Activated T-cell treated with anti-CD3 and anti-CD28 coated beads for 4 hours (primary cell): ENCODE measurements around the gene NDUFS5.
"Not testable (repeated sequence)": the region's sequence is repeated elsewhere in the genome, so short reads cannot be mapped to it uniquely, and the experiment has no call there.

Experiments
- DNase-seq: peaks from one replicate; pipeline ENCODE4 v3.0.0-alpha.2; 2020

NDUFS5 gene

DNA sequence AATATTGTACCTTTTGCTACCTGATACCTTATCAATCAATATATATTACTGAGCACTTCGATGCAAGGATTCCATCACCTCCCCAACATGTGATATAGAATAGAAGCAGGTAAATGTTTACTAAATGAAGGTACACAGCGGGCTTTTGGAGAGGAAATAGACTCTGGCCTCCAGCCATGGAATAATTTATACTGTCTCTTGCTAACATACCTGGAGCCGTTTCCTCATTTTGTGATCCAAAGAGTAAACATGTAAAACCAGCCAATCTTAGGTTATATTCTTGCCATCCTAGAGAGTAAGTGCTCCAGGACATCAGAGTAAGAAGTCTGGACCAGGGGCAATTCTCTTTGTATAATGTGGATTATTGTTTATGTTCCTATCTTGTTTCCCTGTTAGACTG is 39.4 kb downstream of the NDUFS5 start:
- no peak for DNase-seq

DNA sequence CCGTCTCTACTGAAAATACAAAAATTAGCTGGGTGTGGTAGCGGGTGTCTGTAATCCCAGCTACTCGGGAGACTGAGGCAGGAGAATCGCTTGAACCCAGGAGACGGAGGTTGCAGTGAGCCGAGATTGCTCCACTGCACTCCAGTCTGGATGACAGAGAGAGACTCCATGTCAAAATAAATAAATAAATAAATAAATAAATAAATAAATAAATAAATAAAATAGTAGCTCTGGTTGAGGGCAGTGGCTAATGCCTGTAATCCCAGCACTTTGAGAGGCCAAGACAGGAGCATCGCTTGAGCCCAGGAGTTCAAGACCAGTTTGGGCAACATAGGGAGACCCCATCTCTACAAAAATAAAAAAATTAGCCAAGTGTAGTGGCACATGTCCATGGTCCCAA is 42.1 kb downstream of the NDUFS5 start:
- not testable (repeated sequence) for DNase-seq

DNA sequence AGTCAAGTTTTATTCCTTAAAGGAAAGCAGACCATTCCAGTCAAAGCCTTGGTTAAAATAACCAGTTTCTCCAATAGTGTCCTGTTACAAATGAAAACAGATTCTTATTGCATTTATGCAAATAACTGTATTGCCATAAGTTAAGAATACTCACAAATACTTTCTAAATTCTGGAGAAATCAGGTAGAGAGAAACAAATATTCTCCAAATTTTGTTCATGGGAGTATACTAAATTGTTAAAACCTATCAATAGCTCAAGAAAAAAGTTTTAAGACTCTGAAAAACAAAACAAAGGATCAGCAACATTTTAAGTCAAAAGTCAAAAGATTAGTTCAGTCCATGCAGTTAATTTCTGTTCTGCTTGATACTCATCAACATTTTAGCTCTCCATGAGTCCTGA is 45.4 kb downstream of the NDUFS5 start:
- DNase-seq: not testable (repeated sequence)

DNA sequence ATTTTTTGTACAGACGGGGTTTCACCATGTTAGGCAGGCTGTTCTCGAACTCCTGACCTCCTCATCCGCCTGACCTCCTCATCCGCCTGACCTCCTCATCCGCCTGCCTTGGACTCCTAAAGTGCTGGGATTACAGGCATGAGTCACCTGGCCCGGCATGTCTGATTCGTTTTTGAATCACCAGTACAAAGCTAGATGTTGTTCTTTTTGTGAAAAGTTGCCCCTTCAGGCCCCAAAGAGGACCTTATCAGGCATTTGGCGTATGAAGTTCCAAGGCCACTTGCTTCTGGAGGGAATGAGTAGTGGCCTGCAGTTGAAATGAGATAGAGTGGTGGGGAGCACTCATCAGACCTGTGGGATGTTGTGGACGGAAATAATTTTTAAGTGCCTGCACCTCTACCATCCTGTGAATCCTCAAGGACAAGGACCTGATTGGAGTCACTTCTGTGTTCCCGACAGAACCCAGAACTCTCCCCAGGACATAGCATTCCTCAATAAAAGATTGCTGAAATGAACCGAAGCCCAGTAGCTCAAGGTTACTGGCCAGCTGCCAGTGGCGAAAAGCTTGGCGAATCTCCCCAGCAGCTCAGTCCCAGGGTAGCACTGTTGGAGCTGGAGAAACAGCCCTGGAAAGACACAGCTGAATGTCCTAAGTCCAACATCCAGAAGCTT is 50.1 kb downstream of the NDUFS5 start:
- no peak for DNase-seq

DNA sequence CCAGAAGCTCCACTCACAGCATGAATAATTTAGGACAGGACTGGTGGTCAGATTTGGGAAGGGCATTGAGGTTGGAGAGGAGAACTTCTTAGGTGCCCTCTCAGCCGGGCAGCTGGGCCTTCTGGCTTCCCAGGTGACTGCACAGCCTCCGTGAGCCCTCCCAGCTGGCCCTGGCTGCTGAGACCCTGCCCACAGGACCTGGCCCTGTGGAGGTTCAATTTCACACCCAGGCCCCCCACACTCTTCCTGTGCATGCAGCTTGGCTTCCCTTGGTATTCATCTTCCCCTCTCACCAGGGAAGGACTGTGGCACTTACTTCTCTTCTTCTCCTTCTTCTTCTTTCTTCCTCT is 50.6 kb downstream of the NDUFS5 start:
- DNase-seq: no peak

DNA sequence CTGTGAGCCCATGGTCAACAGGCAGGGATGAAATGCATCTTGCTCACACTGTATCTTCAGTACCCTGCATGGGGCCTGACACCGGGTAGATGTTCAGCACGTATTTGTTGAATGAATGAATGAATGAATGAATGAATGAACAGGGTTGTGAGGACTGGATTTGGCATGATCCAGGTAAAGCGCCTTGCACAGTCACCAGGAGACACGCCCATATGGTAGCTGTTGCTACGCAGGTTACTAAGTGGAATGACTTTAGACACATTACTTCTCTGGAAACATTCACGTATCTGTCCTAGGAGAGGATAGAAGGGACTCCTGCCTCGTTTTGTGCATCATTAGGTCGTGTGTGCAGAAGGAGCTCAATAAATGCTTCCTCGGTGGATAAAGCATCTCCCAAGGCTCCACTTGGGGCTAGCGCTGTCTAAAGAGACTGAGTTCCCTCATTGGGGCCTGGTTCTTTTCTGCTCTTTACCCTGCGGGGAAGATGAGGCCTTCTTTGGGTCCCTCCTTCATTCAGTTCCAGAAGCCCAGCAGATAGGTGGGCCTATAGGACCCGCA is 54.2 kb downstream of the NDUFS5 start:
- DNase-seq: no peak

DNA sequence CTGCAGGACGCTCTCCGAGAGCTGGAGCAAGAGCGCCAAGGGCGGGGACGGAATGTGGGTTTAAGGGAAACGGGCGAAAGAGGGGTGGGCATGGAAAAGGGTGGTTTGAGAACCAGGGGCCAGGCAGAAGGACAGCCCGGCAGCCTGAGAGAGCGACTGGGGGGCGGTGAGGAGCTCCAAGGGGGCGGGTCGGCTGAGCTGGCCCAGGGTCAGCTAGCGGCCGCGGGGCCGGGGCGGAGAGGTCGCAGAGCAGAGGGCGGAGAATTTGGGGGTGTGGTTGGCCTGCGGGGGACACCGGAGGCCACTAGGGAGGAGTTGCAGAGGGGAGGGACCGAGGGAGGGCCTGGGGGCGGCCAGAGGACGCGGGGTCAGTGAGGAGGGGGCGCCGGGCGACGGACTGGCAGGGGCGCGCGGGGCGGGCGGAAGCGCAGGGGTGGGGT is 54.7 kb downstream of the NDUFS5 start:
- DNase-seq: no peak

DNA sequence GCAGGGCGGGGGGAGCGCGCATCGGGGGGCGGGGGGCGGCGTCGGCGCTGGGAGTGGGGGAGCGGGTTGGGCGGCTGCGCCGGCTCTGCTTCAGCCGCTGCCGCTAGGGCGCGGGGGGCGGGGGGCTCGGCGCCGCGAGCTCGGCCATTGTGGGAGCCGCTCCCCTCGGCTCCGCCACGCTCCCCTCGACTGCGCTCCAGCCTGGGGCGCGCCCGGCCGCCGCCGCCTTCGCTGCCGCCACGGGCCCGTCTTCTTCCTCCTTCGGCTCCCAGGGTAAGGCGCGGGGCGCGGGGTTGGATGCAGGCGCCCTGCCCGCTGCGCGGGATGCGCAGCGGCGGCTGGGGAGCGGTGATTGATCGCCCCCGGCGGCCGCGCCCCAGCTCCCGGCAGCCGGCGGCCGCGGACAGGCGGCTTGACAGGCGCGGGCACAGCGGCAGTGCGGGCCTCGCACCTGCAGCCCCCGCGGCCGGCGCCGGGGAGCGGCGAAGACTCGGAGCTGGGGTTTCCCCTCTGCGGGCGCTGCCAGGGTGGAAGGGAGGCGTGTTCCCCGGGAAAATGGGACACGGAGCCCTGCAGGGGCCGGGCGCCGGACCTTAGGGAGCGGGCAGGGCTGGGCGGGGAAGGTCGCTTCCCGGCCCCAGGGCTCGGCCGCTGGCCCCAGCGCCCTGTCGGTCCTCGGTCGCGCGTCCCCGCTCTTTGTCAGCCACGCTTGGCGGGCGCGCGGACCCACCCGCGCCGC is 55.3 kb downstream of the NDUFS5 start:
- DNase-seq: no peak

DNA sequence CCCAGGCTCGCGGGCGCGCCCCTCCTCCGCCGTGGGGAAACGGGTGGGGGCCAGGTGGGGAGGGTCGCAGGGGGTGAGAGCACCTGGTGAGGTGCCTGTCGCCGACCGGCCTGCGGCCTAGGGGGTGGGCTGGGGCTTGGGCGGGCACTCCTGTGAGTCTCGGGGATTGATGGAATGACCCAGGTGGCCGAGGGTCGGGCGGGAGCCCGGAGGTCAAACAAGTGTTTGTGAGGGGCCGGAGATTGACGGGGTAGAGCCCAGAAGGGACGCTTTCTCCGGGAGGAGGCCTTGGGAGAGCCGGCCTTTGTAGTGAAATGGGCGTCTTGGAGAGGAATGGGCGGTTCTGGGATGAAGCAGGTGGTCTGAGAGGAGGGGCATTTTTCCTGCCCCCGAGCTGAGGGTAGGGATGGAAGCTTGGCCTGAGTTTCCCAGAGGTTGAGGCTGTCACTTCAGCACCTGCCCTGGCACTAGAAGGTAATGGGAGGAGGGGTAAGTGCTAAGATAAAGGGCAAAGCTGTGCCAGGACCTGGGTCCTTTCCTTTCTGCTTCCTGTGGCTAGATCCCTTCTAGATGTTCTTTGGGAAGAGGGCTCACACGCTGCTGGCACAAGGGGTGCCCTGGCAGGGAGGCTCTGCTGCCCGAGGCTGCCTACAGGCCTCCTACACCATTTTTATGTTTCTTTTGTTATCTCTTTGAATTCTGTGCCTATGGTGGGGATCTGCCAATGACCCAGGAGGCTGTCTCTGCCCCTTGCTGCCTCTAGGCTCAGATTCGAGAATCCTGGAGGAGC is 56.1 kb downstream of the NDUFS5 start:
- no peak for DNase-seq

DNA sequence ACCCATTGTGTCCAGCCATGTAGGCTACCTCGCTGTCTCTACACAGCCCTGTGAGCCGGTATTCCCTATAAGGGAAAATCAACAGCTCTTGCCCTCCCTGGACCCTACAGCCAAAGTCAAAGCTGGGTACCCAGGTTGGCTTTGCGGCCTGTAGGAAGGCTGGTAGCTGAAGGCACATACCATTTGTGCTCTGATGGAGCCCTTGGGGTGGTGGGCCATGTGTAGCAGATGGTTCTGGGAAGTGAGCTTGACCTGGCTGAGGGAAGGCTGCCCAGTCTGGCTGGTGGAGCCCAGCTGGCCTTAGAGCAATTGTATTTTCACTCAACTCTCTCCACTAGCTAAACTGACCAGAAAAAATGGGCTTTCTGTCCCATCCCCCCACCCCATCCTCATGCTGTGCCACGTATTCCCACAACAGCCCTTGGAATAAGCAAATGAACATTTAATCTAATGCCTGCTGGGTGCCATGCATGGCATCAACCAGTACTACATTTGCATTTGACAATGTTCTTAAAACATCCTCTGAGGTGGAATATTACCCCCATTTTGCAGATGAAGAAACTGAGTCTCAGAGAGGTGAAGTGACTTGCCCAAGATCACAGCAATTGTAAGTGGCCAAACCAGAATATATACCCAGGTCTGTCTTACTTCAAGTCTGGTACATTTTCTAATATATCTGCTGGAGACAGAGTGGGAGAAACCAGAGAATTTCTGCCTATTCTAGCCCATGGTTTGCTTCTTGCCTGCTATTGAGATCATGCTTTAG is 56.8 kb downstream of the NDUFS5 start:
- DNase-seq: no peak

DNA sequence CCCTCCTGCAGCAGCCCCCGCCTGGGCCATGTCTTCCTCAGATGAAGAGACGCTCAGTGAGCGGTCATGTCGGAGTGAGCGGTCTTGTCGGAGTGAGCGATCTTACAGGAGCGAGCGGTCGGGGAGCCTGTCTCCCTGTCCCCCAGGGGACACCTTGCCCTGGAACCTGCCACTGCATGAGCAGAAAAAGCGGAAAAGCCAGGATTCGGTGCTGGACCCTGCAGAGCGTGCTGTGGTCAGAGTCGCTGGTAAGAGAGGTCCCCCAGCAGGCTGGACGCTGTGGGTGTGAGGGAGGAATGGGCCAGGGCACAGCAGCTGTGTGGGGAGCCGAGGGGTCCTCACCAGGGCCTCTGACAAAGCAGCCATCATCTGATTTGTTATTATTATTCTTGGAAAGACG is 58.0 kb downstream of the NDUFS5 start:
- no peak for DNase-seq
